ENCODE measurements around the gene MAP3K5. TPM values are rescaled to one million over a fixed set of nuclear protein-coding genes. Genes with fewer than 3 reads are reported as not detected.
A peak's percentile ranks its signal among the peaks of the same experiment; 100 is the strongest.

The MAP3K5 gene
- total and polyA plus RNA-seq, 2 donors (not counting 3 experiments of a cell fraction or from before 2014, with no cell fraction given), result 1.5 to 7.0 TPM

GRCh38 chr6:136582711-136583471 lies 209.4 kb downstream of the MAP3K5 start:
- no peaks in the 10 kb centered on the region for H3K9me1 ChIP-seq (replicated peaks; ENCODE audit: control insufficient read depth, extremely low read depth, insufficient read depth, low read length)
- peak overlapping the region; percentile 68 for H3K9ac ChIP-seq (replicated peaks; ENCODE audit: extremely low read depth, insufficient read depth, low read length)
- peaks cover 4% of the 10 kb centered on the region for H3K4me1 ChIP-seq (ENCODE audit: control insufficient read depth, extremely low read depth, insufficient read depth, low read length)
- POLR2A ChIA-PET, result no interaction called here
- no peak overlapping the region for H3K4me3 ChIP-seq (replicated peaks in 1 of 3; ENCODE audit: insufficient read depth in 1 of 3, low read depth in 1 of 3, low read length in 3 of 3)
- DNase-seq (ENCODE audit: low read depth, low spot score) (peak; percentile 77), FAIRE-seq (no peak)
- H3K9me3 ChIP-seq (replicated peaks; ENCODE audit: control insufficient read depth, insufficient read depth, low read length), result no peaks in the 10 kb centered on the region
- H3K36me3 ChIP-seq (ENCODE audit: control insufficient read depth in 2 of 2, extremely low read depth in 1 of 2, insufficient read depth in 2 of 2, low read length in 2 of 2), result peaks cover 0 to 1% of the 10 kb centered on the region in 2 experiments
- peak; percentile 26 to 31 for TF ChIP-seq CTCF (IDR thresholded peaks at IDR 0.05; ENCODE audit: extremely low read depth in 1 of 2, insufficient read depth in 1 of 2, low read depth in 1 of 2, low read length in 2 of 2)
- TF ChIP-seq EZH2 (IDR thresholded peaks at IDR 0.05; ENCODE audit: borderline replicate concordance, low read depth, low read length, severe bottlenecking), result no peak
- TF ChIP-seq GATA2 (IDR thresholded peaks at IDR 0.05; ENCODE audit: insufficient read depth, insufficient read length, low read depth, low read length), result no peak
- peak; percentile 27 for TF ChIP-seq JUN (IDR thresholded peaks at IDR 0.05; ENCODE audit: borderline replicate concordance, insufficient read depth, insufficient read length, low read depth)
- peak overlapping the region; percentile 89 for H3K27ac ChIP-seq (ENCODE audit: insufficient read depth, low read depth, low read length)
- intact Hi-C loops (cut with micrococcal nuclease), result loop anchor here (1.0 to 10.0 kb wide), 5 partner anchors 10 to 342 kb away; partner anchors contain the start of gene SLC35D3
- H3K27me3 ChIP-seq (ENCODE audit: control insufficient read depth in 2 of 2, insufficient read depth in 2 of 2, low read length in 2 of 2), result no peaks in the 10 kb centered on the region
- dilution Hi-C loops (cut with MboI; ENCODE audit: extremely low pct_ligation_motif_present, low sequenced_read_pairs), result no loop called here
- H2AFZ ChIP-seq (ENCODE audit: low read depth, low read length), result no peak overlapping the region
- CTCF ChIA-PET, result interaction anchor here (0.9 to 2.7 kb wide), 6 partner anchors 11 to 262 kb away, joined by 3 to 33 read pairs (median 12); partner anchors contain the start of gene MAP3K5
- H4K20me1 ChIP-seq (replicated peaks; ENCODE audit: control insufficient read depth, extremely low read depth, insufficient read depth, low read length), result no peaks in the 10 kb centered on the region
- BruUV-seq (replicated peaks), result no TSS peak
- H3K79me2 ChIP-seq (ENCODE audit: control insufficient read depth, insufficient read depth, low read length), result no peaks in the 10 kb centered on the region
- H3K4me2 ChIP-seq (ENCODE audit: insufficient read depth, low read length), result no peak overlapping the region

Data from endothelial cell of umbilical vein (primary cell).